HEK293T (cell line): ENCODE data around the gene LIN28B.

Experiments used
- ARNT ChIP-seq: fragments of 450-650 bp; IDR thresholded peaks from 2 replicates; pipeline ENCODE4 v1.6.1; 2017; ENCODE audit warnings: mild to moderate bottlenecking
- BHLHE40 ChIP-seq: fragments of 450-650 bp; IDR thresholded peaks from 2 replicates; pipeline ENCODE4 v1.6.1; 2016; ENCODE audit warnings: mild to moderate bottlenecking, moderate library complexity, borderline replicate concordance
- ELF4 ChIP-seq: fragments of 450-650 bp; IDR thresholded peaks from 2 replicates; pipeline ENCODE4 v1.6.1; 2017; ENCODE audit warnings: antibody characterized with exemption
- FOXA1 ChIP-seq: fragments of 450-650 bp; IDR thresholded peaks from 2 replicates; pipeline ENCODE4 v1.6.1; 2016; ENCODE audit warnings: mild to moderate bottlenecking
- FOXK2 ChIP-seq: fragments of 450-650 bp; IDR thresholded peaks from 2 replicates; pipeline ENCODE4 v1.6.1; 2016; ENCODE audit warnings: mild to moderate bottlenecking
- FOXM1 ChIP-seq: fragments of 450-650 bp; IDR thresholded peaks from 2 replicates; pipeline ENCODE4 v1.6.1; 2017; ENCODE audit warnings: mild to moderate bottlenecking, borderline replicate concordance
- L3MBTL2 ChIP-seq: fragments of 450-650 bp; conservative IDR thresholded peaks from 2 replicates; pipeline ENCODE4 v1.6.1; 2016; ENCODE audit warnings: mild to moderate bottlenecking
- LEF1 ChIP-seq: fragments of 450-650 bp; IDR thresholded peaks from 2 replicates; pipeline ENCODE4 v1.6.1; 2017; ENCODE audit warnings: mild to moderate bottlenecking, borderline replicate concordance
- NFRKB ChIP-seq: fragments of 450-650 bp; IDR thresholded peaks from 2 replicates; pipeline ENCODE4 v1.6.1; 2016; ENCODE audit warnings: mild to moderate bottlenecking, moderate library complexity
- PKNOX1 ChIP-seq: fragments of 450-650 bp; IDR thresholded peaks from 2 replicates; pipeline ENCODE4 v1.6.1; 2016
- SP1 ChIP-seq: fragments of 450-650 bp; IDR thresholded peaks from 2 replicates; pipeline ENCODE4 v1.6.1; 2017
- SUZ12 ChIP-seq: fragments of 450-650 bp; IDR thresholded peaks from 2 replicates; pipeline ENCODE4 v1.6.1; 2016; ENCODE audit warnings: mild to moderate bottlenecking
- TARDBP ChIP-seq: fragments of 450-650 bp; IDR thresholded peaks from 2 replicates; pipeline ENCODE4 v1.6.1; 2016
- ZNF384 ChIP-seq: fragments of 450-650 bp; IDR thresholded peaks from 2 replicates; pipeline ENCODE4 v1.6.1; 2016

GRCh38 chr6:104969785-104970581 lies 13.1 kb downstream of the LIN28B start:
- TF ChIP-seq PKNOX1 (no peak), SP1 (no peak), TARDBP (no peak), ELF4 (no peak), NFRKB (no peak), FOXK2 (no peak), BHLHE40 (no peak), ARNT (no peak), FOXM1 (no peak), FOXA1 (no peak), LEF1 (no peak), SUZ12 (no peak), ZNF384 (no peak), L3MBTL2 (no peak)
